Trophoblast cell (in vitro differentiated cells and primary cell): ENCODE results near the gene GNAI1.
A peak's percentile ranks its signal among the peaks of the same experiment; 100 is the strongest.

Experiments used
- DNase-seq, 2 donors: peaks; one replicate each; pipeline ENCODE4 v3.0.0-alpha.2; 2016
- H2AFZ ChIP-seq: 2 replicates; pipeline ENCODE4 v1.6.1; 2013; ENCODE audit warnings: low read length, moderate library complexity, mild to moderate bottlenecking; ENCODE audit not compliant: insufficient read depth, poor library complexity
- H2AK5ac ChIP-seq: 2 replicates; pipeline ENCODE4 v1.6.1; 2013; ENCODE audit warnings: mild to moderate bottlenecking, low read length
- H2BK120ac ChIP-seq: 2 replicates; pipeline ENCODE4 v1.6.1; 2013; ENCODE audit warnings: low read length, mild to moderate bottlenecking, moderate library complexity; ENCODE audit not compliant: insufficient read depth, poor library complexity
- H2BK12ac ChIP-seq: 2 replicates; pipeline ENCODE4 v1.6.1; 2013; ENCODE audit warnings: mild to moderate bottlenecking, low read length, moderate library complexity
- H2BK5ac ChIP-seq: 2 replicates; pipeline ENCODE4 v1.6.1; 2013; ENCODE audit warnings: low read length, low read depth, moderate library complexity, mild to moderate bottlenecking; ENCODE audit not compliant: poor library complexity
- H3K14ac ChIP-seq: 2 replicates; pipeline ENCODE4 v1.6.1; 2013; ENCODE audit warnings: mild to moderate bottlenecking, low read length
- H3K18ac ChIP-seq: 2 replicates; pipeline ENCODE4 v1.6.1; 2013; ENCODE audit warnings: mild to moderate bottlenecking, low read length
- H3K23ac ChIP-seq: 2 replicates; pipeline ENCODE4 v1.6.1; 2013; ENCODE audit warnings: low read length
- H3K27ac ChIP-seq: 2 replicates; pipeline ENCODE4 v1.5.1; 2013; ENCODE audit warnings: low read depth, mild to moderate bottlenecking, inconsistent platforms, low read length, moderate library complexity
- H3K27me3 ChIP-seq: 2 replicates; pipeline ENCODE4 v1.6.1; 2013; ENCODE audit warnings: inconsistent platforms, mild to moderate bottlenecking, low read length, moderate library complexity; ENCODE audit not compliant: insufficient read depth
- H3K36me3 ChIP-seq, 2 experiments: 1 replicate in 1 of 2; 2 replicates in 1 of 2; pipeline ENCODE4 v1.6.1; 2013; ENCODE audit warnings: low read length in 2 of 2, mild to moderate bottlenecking in 2 of 2, moderate library complexity in 1 of 2; ENCODE audit not compliant: insufficient read depth in 2 of 2, control insufficient read depth in 1 of 2
- H3K4ac ChIP-seq: 2 replicates; pipeline ENCODE4 v1.6.1; 2013; ENCODE audit warnings: low read depth, mild to moderate bottlenecking, low read length, moderate library complexity
- H3K4me1 ChIP-seq, 2 experiments: 1 replicate in 1 of 2; 2 replicates in 1 of 2; pipeline ENCODE4 v1.6.1; 2013; ENCODE audit warnings: low read length in 2 of 2, mild to moderate bottlenecking in 2 of 2, moderate library complexity in 1 of 2; ENCODE audit not compliant: insufficient read depth in 2 of 2, control insufficient read depth in 1 of 2
- H3K4me2 ChIP-seq: 2 replicates; pipeline ENCODE4 v1.6.1; 2013; ENCODE audit warnings: inconsistent platforms, mild to moderate bottlenecking, low read length, moderate library complexity
- H3K4me3 ChIP-seq: 2 replicates; pipeline ENCODE4 v1.5.1; 2013; ENCODE audit warnings: mild to moderate bottlenecking, low read depth, low read length, inconsistent platforms
- H3K79me1 ChIP-seq: one replicate; pipeline ENCODE4 v1.6.1; 2013; ENCODE audit warnings: low read length
- H3K79me2 ChIP-seq: 2 replicates; pipeline ENCODE4 v1.6.1; 2013; ENCODE audit warnings: low read length, mild to moderate bottlenecking; ENCODE audit not compliant: control insufficient read depth, insufficient read depth, poor library complexity
- H3K9ac ChIP-seq: 2 replicates; pipeline ENCODE4 v1.6.1; 2013; ENCODE audit warnings: mild to moderate bottlenecking, low read length
- H3K9me3 ChIP-seq: 2 replicates; pipeline ENCODE4 v1.6.1; 2013; ENCODE audit warnings: low read depth, mild to moderate bottlenecking, control low read depth, inconsistent platforms, low read length; ENCODE audit not compliant: insufficient read depth
- H4K12ac ChIP-seq: 2 replicates; pipeline ENCODE4 v1.6.1; 2013; ENCODE audit warnings: low read depth, mild to moderate bottlenecking, low read length, moderate library complexity
- H4K8ac ChIP-seq: 2 replicates; pipeline ENCODE4 v1.6.1; 2013; ENCODE audit warnings: low read depth, mild to moderate bottlenecking, low read length, moderate library complexity
- H4K91ac ChIP-seq: one replicate; pipeline ENCODE4 v1.6.1; 2013; ENCODE audit warnings: low read depth, mild to moderate bottlenecking, low read length, moderate library complexity
- WGBS: extraction: QIAGEN DNeasy Blood & Tissue Kit; methylation state at CpG from one replicate; pipeline ENCODE4 v1.1.7; 2013; ENCODE audit warnings: missing lambda C conversion rate; ENCODE audit not compliant: insufficient read length, insufficient coverage; ENCODE audit errors: extremely low coverage; 5-methylcytosine and 5-hydroxymethylcytosine counted together

The GNAI1 gene

GRCh38 chr7:80231707-80232106 lies 97.1 kb downstream of the GNAI1 start:
- no CpG with 5 or more reads among the region's 2 CpGs for WGBS
- Histone ChIP-seq H3K27me3 (no peaks in the 10 kb centered on the region), H3K4ac (no peak overlapping the region), H3K14ac (no peak overlapping the region), H3K4me3 (no peak overlapping the region), H2BK5ac (no peak overlapping the region), H3K36me3 (no peaks in the 10 kb centered on the region), H3K27ac (no peak overlapping the region), H4K8ac (no peak overlapping the region), H3K18ac (no peak overlapping the region), H3K4me2 (no peak overlapping the region), H2BK120ac (no peak overlapping the region), H3K79me2 (peaks cover 2% of the 10 kb centered on the region), H3K79me1 (no peaks in the 10 kb centered on the region), H3K23ac (no peak overlapping the region), H3K9me3 (no peaks in the 10 kb centered on the region), H2AK5ac (no peak overlapping the region), H4K91ac (no peak overlapping the region), H4K12ac (no peak overlapping the region), H3K4me1 (no peaks in the 10 kb centered on the region), H2BK12ac (no peak overlapping the region), H3K9ac (no peak overlapping the region), H2AFZ (no peak overlapping the region)
- peak in 1 of 2 donors; percentile 7 for DNase-seq

- Histone ChIP-seq H2BK12ac (no peak overlapping the region), H3K79me1 (no peaks in the 10 kb centered on the region), H3K18ac (no peak overlapping the region), H3K9me3 (no peaks in the 10 kb centered on the region), H4K8ac (no peak overlapping the region), H3K27ac (no peak overlapping the region), H3K4ac (no peak overlapping the region), H3K14ac (no peak overlapping the region), H2AK5ac (no peak overlapping the region), H3K27me3 (no peaks in the 10 kb centered on the region), H3K4me2 (no peak overlapping the region), H2AFZ (no peak overlapping the region), H3K4me3 (no peak overlapping the region), H4K91ac (no peak overlapping the region), H2BK120ac (no peak overlapping the region), H4K12ac (no peak overlapping the region), H3K23ac (no peak overlapping the region), H3K79me2 (peaks cover 2% of the 10 kb centered on the region), H3K9ac (no peak overlapping the region), H3K36me3 (no peaks in the 10 kb centered on the region), H3K4me1 (no peaks in the 10 kb centered on the region), H2BK5ac (no peak overlapping the region)
- no CpG with 5 or more reads among the region's 4 CpGs for WGBS
- DNase-seq = no peak
Observed at GRCh38 chr7:80232979-80233724, 98.5 kb downstream of the GNAI1 start.

GRCh38 chr7:80235334-80235733 lies 100.7 kb downstream of the GNAI1 start:
- Histone ChIP-seq H3K36me3 (no peaks in the 10 kb centered on the region), H4K8ac (no peak overlapping the region), H3K27ac (no peak overlapping the region), H2BK5ac (no peak overlapping the region), H2BK120ac (no peak overlapping the region), H3K9ac (no peak overlapping the region), H3K4me3 (no peak overlapping the region), H3K9me3 (no peaks in the 10 kb centered on the region), H2AFZ (no peak overlapping the region), H3K4me1 (no peaks in the 10 kb centered on the region), H2AK5ac (no peak overlapping the region), H3K23ac (no peak overlapping the region), H3K79me2 (peaks cover 2% of the 10 kb centered on the region), H3K4me2 (no peak overlapping the region), H3K27me3 (no peaks in the 10 kb centered on the region), H2BK12ac (no peak overlapping the region), H4K91ac (no peak overlapping the region), H4K12ac (no peak overlapping the region), H3K79me1 (no peaks in the 10 kb centered on the region), H3K18ac (no peak overlapping the region), H3K4ac (no peak overlapping the region), H3K14ac (no peak overlapping the region)
- no CpG with 5 or more reads among the region's 4 CpGs for WGBS
- no peak for DNase-seq

GRCh38 chr7:80236681-80237080 lies 102.0 kb downstream of the GNAI1 start:
- no peak overlapping the region for H3K18ac ChIP-seq
- no peak overlapping the region for H3K27ac ChIP-seq
- no peak overlapping the region for H4K91ac ChIP-seq
- no peak for DNase-seq
- no peaks in the 10 kb centered on the region for H3K36me3 ChIP-seq
- H3K4me3 ChIP-seq = no peak overlapping the region
- WGBS = no CpG with 5 or more reads among the region's 1 CpG
- no peak overlapping the region for H2AK5ac ChIP-seq
- H2AFZ ChIP-seq = no peak overlapping the region
- no peaks in the 10 kb centered on the region for H3K27me3 ChIP-seq
- H3K4me2 ChIP-seq = no peak overlapping the region
- H3K79me2 ChIP-seq = peaks cover 2% of the 10 kb centered on the region
- H3K14ac ChIP-seq = no peak overlapping the region
- no peak overlapping the region for H3K9ac ChIP-seq
- H4K8ac ChIP-seq = no peak overlapping the region
- no peak overlapping the region for H2BK12ac ChIP-seq
- H3K4me1 ChIP-seq = no peaks in the 10 kb centered on the region
- no peak overlapping the region for H3K4ac ChIP-seq
- no peak overlapping the region for H3K23ac ChIP-seq
- no peak overlapping the region for H2BK120ac ChIP-seq
- H2BK5ac ChIP-seq = no peak overlapping the region
- no peak overlapping the region for H4K12ac ChIP-seq
- H3K79me1 ChIP-seq = no peaks in the 10 kb centered on the region
- no peaks in the 10 kb centered on the region for H3K9me3 ChIP-seq
